SK-N-SH (cell line): ENCODE results near the gene IL18BP.

Experiments used
- EP300 ChIP-seq, 2 experiments: IDR thresholded peaks; 2 replicates each; pipeline versions ENCODE4 v1.4.0 to v1.6.1; 2012; ENCODE audit warnings: borderline replicate concordance in 1 of 2, low read depth in 1 of 2, low read length in 1 of 2
- FOSL2 ChIP-seq: IDR thresholded peaks from 2 replicates; pipeline ENCODE4 v1.4.0; 2012; ENCODE audit warnings: low read depth, mild to moderate bottlenecking, moderate library complexity, borderline replicate concordance
- FOXJ3 ChIP-seq: sonication (generic); formaldehyde crosslinking; IDR thresholded peaks from 2 replicates; pipeline ENCODE4 v1.5.1; 2020; ENCODE audit warnings: mild to moderate bottlenecking, missing genetic modification reagents
- JUND ChIP-seq: IDR thresholded peaks from 2 replicates; pipeline ENCODE4 v1.4.0; 2012
- RAD21 ChIP-seq: IDR thresholded peaks from 2 replicates; pipeline ENCODE4 v1.6.1; 2012; ENCODE audit warnings: mild to moderate bottlenecking, low read length
- SMC3 ChIP-seq: IDR thresholded peaks from 2 replicates; pipeline ENCODE4 v1.6.1; 2012; ENCODE audit warnings: low read depth, low read length, improper control_type of control experiment
- TF ChIP-seq, protein P1 (sequence below): fragments of 200-600 bp; sonication (generic); IDR thresholded peaks from 2 replicates; pipeline ENCODE4 v1.6.1; 2017; ENCODE audit warnings: antibody characterized with exemption, mild to moderate bottlenecking, moderate library complexity
- TF ChIP-seq, protein P2 (sequence below): fragments of 150-350 bp; IDR thresholded peaks from 2 replicates; pipeline ENCODE4 v1.6.1; 2017; ENCODE audit warnings: antibody characterized with exemption, low read length, low read depth, borderline replicate concordance

DNA sequence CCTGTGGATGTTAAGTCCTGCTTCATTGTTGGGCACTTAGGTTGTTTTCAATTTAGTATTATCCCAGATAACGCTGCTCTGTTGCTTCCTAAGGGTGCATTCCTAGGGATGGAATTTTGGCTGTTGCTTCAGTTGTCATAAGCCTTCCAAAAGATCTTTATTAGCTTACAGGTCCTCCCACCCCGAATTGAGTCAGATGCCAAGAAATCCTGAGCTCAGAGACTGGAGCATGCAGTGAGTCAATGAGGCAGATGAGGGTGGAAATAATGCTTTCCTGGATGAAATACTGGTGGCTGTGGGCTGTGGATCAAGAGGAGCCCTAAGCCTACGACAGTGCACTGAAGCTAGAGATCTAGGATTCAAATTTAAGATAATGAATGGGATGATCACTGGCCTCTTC, 10.7 kb upstream of the IL18BP start:
- TF ChIP-seq FOSL2 (no peak), FOXJ3 (CRISPR knock-in tag) (no peak), JUND (no peak), EP300 (IDR thresholded peaks at IDR 0.05; ENCODE audit: borderline replicate concordance in 1 of 2, low read depth in 1 of 2, low read length in 1 of 2) (no peak), SMC3 (no peak), RAD21 (no peak)
- TF ChIP-seq, protein P1, sequence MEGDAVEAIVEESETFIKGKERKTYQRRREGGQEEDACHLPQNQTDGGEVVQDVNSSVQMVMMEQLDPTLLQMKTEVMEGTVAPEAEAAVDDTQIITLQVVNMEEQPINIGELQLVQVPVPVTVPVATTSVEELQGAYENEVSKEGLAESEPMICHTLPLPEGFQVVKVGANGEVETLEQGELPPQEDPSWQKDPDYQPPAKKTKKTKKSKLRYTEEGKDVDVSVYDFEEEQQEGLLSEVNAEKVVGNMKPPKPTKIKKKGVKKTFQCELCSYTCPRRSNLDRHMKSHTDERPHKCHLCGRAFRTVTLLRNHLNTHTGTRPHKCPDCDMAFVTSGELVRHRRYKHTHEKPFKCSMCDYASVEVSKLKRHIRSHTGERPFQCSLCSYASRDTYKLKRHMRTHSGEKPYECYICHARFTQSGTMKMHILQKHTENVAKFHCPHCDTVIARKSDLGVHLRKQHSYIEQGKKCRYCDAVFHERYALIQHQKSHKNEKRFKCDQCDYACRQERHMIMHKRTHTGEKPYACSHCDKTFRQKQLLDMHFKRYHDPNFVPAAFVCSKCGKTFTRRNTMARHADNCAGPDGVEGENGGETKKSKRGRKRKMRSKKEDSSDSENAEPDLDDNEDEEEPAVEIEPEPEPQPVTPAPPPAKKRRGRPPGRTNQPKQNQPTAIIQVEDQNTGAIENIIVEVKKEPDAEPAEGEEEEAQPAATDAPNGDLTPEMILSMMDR, result no peak
- TF ChIP-seq, protein P2, sequence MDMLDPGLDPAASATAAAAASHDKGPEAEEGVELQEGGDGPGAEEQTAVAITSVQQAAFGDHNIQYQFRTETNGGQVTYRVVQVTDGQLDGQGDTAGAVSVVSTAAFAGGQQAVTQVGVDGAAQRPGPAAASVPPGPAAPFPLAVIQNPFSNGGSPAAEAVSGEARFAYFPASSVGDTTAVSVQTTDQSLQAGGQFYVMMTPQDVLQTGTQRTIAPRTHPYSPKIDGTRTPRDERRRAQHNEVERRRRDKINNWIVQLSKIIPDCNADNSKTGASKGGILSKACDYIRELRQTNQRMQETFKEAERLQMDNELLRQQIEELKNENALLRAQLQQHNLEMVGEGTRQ, result no peak
